Stimulated activated CD8-positive, alpha-beta memory T cell treated with anti-CD3 and anti-CD28 coated beads, Interleukin-15, amount 100 ng/mL, for 4 hours (primary cell): Measurements from ENCODE around the gene EXOC3L2.

Experiments
- DNase-seq, 2 donors: peaks; one replicate each; pipeline ENCODE4 v3.0.0-alpha.2; 2020; ENCODE audit warnings: low read depth in 2 of 2

The EXOC3L2 gene

DNA sequence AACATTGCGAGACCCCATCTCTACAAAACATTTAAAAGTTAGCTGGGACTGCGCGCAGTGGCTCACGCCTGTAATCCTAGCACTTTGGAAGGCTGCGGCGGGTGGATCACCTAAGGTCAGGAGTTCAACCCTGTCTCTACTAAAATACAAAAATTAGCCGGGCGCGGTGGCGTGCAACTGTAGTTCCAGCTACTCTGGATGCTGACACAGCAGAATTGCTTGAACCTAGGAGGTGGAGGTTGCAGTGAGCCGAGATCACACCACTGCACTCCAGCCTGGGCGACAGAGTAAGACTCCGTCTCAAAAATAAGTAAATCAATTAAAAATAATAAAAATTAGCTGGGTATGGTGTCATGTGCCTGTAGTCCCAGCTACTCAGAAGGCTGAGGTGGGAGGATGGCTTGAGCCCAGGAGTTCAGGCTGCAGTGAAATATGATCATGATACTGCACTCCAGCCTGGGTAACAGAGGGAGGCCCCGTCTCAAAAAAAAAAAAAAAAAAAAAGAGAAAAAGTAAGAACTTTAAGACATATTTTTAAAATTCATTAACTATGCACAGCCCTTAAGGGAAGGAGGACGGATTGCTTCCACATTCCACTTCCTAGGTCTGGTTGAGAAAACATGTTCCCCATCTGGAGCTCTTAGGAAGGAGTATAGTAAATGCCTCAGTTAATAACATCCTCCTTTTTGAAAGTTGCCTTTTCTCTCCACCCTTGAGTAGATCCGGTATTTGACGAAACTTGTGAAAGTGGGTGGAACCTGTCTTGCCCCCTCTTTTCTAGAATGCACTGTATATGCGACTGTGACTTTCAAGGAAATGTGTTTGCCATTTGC, 26.1 kb downstream of the EXOC3L2 start:
- no peak for DNase-seq

- DNase-seq: no peak
Measured at GRCh38 chr19:45218426-45218825, 26.8 kb downstream of the EXOC3L2 start.

DNA sequence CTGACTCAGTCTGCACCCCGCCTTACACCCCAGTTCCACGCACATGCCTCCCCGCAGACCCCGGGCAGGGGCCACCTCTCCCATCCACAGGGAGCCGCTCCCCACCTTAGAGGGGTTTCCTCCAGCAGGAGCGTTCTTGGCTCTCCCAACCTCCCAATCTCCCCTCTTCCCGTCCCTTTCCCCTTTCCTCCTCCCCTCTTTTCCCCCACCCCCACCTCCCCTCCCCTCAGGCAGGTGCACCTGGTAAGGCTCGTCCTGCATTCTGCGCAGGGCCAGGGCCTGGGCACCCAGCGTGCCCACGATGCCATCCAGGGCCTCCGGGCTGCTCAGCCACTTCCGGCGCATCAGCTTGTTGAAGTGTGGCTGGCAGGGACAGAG, 27.3 kb downstream of the EXOC3L2 start:
- no peak for DNase-seq

- DNase-seq: no peak
Measured at GRCh38 chr19:45217193-45217956, 27.8 kb downstream of the EXOC3L2 start.

DNA sequence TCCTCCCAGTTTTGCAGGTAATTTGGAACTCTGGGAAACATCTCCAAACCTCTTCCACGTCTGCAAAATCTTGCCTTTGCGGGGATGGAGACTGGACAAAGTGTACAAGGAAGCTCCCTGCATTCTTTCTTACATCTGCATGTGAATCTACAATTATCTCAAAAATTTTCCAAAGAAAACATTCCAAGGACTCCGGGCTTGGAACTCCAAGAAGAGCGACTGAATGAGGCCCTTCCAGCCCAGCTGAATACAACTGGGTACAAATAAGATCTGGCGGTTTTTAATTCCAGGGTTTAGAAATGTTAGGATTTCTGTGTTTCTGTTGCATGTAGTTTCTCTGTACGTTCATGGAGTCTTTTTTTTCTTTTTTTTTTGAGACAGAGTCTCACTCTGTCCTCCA, 28.5 kb downstream of the EXOC3L2 start:
- DNase-seq: no peak

- DNase-seq: no peak
Measured at GRCh38 chr19:45215391-45216191, 29.6 kb downstream of the EXOC3L2 start.

DNA sequence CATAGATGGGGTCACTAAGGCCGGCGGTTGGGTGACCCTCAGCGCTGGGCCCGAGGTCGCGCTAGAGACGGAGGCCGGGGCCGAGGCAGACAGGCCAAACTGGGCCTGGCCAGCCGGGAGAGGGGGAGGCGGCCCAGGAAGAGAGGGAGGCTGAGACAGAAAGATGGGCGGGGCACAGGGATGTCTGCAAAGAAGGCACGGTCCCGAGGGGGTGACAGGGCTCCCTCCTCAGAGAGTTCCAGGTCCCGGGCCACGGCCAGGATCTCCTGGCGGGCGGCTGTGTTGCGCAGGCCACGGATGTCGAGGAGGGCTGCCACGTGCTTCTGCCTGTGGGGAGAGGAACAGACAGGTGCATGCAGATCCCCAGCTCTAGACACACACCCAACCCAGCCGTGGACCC, 32.2 kb downstream of the EXOC3L2 start:
- no peak for DNase-seq

DNA sequence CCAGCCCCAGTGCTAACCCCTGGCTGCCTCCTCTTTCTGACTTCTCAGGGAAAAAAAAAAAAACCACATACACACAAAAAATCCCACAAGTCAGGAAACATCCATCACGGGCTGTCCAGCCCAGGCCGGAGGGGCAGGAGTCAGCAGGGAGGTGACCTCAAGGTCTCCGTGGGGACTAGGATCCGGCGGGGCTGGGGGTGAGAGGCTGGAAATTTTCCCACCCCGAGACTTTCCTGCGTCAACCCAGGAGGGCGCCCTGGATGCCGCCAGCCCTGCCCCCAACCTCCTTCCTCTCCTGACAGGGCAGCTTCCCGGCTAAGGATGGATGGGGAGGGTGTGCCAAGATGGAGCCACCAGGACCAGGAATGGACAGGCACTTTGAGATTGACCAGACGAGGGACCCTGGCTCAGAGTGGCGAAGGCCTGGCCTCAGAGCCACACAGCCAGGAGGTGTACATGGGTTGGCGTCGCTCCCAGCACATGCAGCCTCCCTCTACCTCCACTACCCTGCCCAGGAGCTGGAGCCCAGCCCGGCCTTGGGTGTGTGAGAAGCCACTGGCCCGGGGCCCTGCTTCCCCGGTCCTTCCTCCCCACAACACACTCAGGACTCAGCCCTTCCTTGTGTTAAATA, 33.3 kb downstream of the EXOC3L2 start:
- DNase-seq: no peak

DNA sequence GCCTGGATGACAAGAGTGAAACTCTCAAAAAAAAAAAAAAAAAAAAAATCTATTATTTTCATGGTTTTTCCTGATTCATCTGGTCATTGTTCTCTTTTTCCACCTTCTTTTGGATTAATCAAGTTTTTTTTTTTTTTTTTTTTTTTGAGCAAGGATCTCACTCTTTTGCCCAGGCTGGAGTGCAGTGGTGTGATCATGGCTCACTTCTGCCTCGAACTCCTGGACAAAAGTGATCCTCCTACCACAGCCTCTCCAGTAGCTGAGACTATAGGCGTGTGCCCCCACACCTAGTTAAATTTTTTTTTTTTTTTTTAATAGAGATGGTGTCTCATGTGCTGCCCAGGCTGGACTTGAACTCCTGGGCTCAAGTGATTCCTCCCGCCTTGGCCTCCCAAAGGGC, 38.9 kb downstream of the EXOC3L2 start:
- DNase-seq: no peak

GRCh38 chr19:45205810-45206209, 39.4 kb downstream of the EXOC3L2 start:
- DNase-seq: no peak

DNA sequence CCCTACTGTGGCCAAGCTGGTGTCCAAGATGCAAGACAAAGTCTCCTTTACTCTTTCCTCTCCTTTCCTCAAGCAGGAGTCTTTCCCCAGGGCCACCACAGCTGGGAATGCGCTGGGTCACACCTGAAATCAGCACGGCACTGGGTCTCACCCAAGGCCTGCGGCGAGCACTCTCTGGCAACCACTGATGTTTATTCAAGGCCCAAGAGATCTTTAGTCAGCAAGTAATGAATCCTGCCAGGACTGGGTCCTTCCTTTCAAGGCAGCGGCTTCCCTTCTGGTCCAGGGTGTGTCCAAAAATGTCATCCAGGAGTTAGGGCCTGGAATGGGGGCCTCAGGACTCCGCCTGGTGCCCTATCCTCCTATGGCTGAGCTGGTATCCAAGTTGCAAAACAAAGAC, 42.6 kb downstream of the EXOC3L2 start:
- DNase-seq: no peak

DNA sequence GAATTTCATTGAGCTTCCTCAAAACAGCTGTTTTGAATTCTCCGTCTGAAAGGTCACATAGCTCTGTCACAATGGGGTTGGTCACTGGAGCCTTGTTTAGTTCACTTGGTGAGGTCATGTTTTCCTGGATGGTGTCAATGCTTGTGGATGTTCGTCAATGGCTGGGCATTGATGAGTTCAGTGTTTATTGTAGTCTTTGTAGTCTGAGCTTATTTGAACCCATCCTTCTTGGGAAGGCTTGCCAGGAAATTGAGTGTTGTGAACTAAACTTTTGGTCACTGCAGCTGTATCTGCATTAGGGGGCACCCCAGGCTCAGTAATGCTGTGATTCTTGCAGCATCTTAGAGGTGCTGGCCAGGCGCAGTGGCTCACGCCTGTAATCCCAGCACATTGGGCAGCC, 44.6 kb downstream of the EXOC3L2 start:
- DNase-seq: no peak

DNA sequence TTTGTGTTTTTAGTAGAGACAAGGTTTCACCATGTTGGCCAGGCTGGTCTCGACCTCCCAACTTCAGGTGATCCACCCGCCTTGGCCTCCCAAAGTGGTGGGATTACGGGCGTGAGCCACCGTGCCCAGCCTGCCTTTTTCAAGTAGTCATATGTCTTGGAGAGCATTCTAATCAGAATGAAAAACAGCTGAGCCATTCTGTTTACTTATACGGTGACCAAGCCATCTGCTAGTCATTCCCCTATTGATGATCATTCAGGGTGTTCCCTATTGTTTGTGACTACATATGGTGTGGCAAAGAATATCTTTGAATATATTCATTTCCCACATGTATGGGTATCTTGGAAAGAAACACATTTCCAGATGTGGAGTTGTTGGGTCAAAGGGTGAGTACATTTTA, 49.4 kb downstream of the EXOC3L2 start:
- DNase-seq: no peak

DNA sequence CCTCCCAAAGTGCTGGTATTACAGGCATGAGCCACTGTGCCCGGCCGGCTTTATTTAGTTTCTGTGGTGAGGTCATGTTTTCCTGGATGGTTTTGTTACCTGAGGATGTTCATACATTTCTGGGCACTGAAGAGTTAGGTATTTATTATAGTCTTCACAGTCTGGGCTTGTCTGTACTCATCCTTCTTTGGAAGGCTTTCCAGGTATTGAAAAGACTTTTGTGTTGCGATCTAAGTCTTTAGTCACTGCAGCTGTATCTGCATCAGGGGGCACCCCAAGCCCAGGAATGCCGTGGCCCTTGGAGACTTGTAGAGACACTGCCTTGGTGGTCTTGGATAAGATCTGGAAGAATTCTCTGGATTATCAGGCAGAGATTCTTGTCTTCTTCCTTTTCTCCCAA, 53.8 kb downstream of the EXOC3L2 start:
- DNase-seq: no peak

- no peak for DNase-seq
Measured at GRCh38 chr19:45189971-45190370, 55.2 kb downstream of the EXOC3L2 start.

DNA sequence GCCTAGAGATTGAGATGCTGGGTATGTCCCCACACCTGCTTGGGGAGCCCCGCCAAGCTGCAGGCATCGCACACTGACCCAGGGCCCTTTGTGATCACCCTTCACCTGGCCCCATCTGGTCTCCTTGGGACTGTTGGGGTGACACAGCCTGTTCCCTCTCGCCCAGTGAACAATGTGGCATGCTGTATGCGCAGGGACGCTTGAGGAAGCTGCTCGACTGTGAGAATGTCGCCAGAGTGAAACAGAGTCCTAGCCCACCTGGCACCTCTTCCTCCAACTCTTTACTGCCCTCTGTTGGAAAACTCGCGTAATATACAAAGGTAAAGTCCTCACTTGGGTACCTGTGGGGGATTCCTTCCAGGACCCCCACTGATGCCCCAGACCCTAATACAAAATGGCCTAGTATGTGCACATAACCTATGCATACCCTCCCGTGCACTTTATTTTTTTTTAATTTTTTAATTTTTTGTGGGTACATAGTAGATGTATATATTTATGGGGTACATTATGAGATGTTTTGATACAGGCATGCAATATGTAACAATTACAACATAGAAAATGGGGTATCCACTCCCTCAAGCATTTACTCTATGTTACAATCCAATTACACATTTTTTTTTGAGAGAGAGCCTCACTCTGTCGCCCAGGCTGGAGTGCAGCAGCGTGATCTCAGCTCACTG, 57.6 kb downstream of the EXOC3L2 start:
- DNase-seq: no peak

DNA sequence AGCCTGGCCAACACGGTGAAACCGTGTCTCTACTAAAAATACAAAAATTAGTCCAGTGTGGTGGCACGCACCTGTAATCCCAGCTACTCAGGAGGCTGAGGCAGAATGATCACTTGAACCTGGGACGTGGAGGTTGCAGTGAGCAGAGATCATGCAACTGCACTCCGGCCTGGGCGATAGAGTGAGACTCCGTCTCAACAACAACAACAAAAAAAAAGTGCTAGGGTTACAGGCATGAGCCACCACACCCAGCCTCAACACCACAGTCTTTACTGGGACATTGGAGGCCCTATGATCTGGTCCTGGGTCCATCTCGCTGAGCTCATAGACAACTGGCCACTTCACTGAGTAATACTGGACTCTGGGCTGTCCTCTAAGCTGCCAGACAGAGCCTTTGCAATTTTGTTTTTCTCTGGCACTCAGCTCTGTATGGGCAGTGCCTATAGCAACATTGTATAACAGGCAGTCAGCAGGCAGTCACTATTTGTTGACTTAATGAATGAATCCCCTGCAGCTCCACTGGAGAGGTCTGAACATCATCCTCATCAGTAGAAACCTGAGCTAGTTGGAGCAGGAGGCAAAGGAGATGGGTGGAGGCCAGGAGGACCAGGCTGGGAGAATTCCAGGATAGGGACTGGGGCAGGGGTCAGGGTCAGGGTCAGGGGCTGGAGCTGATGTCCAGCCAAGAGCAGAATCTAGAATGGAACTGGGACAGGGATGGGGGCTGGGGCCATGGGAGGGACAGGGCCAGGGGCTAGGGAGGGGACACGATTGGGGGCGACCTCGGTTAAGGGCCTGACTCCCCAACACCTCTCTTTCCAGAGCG, 58.5 kb downstream of the EXOC3L2 start:
- no peak for DNase-seq

DNA sequence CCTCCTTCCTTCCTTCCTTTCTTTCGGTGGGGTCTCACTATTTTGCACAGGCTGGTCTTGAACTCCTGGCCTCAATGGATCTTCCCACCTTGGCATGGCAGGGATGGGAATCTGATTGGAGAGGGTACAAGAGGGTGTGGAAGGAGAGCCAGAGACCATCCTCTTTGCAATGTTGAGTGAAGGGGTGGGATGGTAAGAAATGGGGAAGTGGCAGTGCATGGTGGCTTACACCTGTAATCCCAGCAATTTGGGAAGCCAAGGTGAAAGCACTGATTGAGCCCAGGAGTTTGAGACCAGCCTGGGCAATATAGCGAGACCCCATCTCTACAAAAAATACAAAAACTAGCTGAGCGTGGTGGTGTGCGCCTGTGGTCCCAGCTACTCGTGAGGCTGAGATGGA, 61.1 kb downstream of the EXOC3L2 start:
- DNase-seq: no peak

DNA sequence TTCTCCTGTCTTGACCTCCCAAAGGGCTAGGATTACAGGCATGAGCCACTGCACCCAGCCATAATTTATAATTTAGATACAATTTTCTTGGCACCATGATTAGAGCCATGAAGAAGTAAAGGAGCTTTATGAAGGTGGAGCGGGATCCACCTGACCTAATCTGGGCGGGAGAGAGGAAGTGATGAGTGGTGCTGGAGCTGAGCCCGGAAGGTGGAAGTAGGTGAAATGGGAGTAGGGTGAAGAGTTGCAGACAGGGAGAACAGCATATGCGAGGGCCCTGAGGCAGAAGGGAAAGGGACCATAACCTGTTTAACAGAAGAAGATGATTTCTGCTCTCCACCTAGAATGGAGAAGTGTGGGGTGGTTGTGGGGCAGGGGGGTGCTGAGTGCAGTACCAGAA, 62.4 kb downstream of the EXOC3L2 start:
- DNase-seq: no peak

DNA sequence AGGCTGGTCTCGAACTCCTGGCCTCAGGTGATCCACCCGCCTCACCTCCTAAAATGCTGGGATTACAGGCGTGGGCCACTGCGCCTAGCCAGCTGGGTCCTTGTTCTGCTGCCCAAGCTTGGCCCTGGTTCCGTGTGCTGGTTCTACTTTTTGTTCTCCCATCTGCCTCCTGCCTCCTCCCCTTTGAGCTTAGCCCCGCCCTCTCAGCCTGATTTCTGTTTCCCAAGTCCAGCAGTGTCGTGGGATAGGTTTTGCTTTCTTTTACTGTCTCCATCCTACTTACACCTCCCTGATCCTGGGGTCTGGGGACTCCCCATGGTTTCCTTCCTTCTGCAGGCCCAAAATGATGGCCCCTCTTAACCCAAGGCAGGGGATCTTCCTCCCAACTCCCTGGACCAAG, 64.3 kb downstream of the EXOC3L2 start:
- DNase-seq: no peak
